Vagina (tissue), 2 donors: ENCODE measurements around the gene GATA3. TPM values are rescaled to one million over a fixed set of nuclear protein-coding genes. Genes with fewer than 3 reads are reported as not detected.

Source experiments
- DNase-seq, 2 donors: peaks; one replicate each; pipeline ENCODE4 v3.0.0-alpha.2; 2017; ENCODE audit errors: extremely low spot score in 2 of 2
- H3K27ac ChIP-seq: fragments of 200-600 bp; sonication (generic); one replicate; pipeline ENCODE4 v1.5.1; 2019
- H3K27me3 ChIP-seq: fragments of 200-600 bp; sonication (generic); one replicate; pipeline ENCODE4 v1.5.1; 2019
- H3K36me3 ChIP-seq, 2 donors: fragments of 200-600 bp; sonication (generic); one replicate each; pipeline ENCODE4 v1.5.1; 2017 to 2019
- H3K4me1 ChIP-seq: fragments of 200-600 bp; sonication (generic); one replicate; pipeline ENCODE4 v1.5.1; 2019
- H3K4me3 ChIP-seq, 2 donors: fragments of 200-600 bp; sonication (generic); 1 replicate in 1 of 2; 2 replicates in 1 of 2; pipeline ENCODE4 v1.5.1; 2016 to 2019
- H3K9me3 ChIP-seq: fragments of 200-600 bp; sonication (generic); one replicate; pipeline ENCODE4 v1.5.1; 2019
- CTCF ChIP-seq, 3 experiments: fragments of 450-650 bp in 2 of 3; fragments of 200-600 bp in 1 of 3; sonication (generic) in 1 of 3; IDR thresholded peaks; one replicate each; pipeline ENCODE4 v1.5.1; 2017 to 2019; ENCODE audit warnings: antibody characterized with exemption in 3 of 3, mild to moderate bottlenecking in 2 of 3, moderate library complexity in 2 of 3
- POLR2A ChIP-seq, 2 donors: fragments of 450-650 bp; IDR thresholded peaks; one replicate each; pipeline ENCODE4 v1.6.1; 2017; ENCODE audit warnings: antibody characterized with exemption in 2 of 2, mild to moderate bottlenecking in 2 of 2, moderate library complexity in 2 of 2
- POLR2AphosphoS5 ChIP-seq, 2 donors: sonication (generic); formaldehyde crosslinking; IDR thresholded peaks; one replicate each; pipeline ENCODE4 v1.9.0; 2017; ENCODE audit warnings: antibody characterized with exemption in 2 of 2, mild to moderate bottlenecking in 2 of 2, low read depth in 1 of 2; ENCODE audit not compliant: insufficient read depth in 1 of 2
- intact Hi-C: fragments of 100-400 bp; cut with DNase I; formaldehyde crosslinking; loops from one replicate; pipeline ENCODE4 v1.15.1; 2023
- total RNA-seq: library from RNA; depleted of rRNA; stranded (reverse); fragments of >200 nt; gene quantifications from one replicate; pipeline ENCODE4 v1.2.3, GENCODE V29; 2016

Gene GATA3
- total RNA-seq, 1 donor from 2014 or later: 8.6 TPM

DNA sequence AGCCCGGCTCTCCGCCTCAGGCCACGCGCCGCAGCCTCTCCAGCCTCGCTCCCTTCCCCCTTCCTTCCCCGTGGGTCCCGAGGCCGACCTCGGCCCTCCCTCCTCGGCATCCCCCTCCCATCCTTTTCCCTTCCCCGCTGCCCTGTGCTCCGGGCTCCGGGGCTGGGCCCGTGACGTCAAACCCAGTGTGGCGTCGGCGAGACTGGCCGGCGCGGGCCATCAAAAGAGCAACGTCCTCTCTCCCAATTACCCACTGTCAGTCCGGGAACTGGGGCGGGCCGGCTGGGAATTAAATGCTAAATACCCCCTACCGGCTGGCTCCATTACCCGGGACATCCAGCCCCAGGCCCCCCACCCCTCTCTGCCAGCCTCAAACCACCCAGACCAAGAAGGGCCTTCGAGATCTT lies 2.6 kb upstream of the GATA3 start:
- peak overlapping the region; percentile 36 to 48 for H3K4me3 ChIP-seq
- peaks cover 51% of the 10 kb centered on the region for H3K4me1 ChIP-seq
- DNase-seq: no peak

GRCh38 chr10:8052341-8052955 lies 2.0 kb upstream of the GATA3 start:
- intact Hi-C loops: no loop called here
- DNase-seq: no peak
- Histone ChIP-seq H3K36me3 (no peaks in the 10 kb centered on the region), H3K9me3 (no peaks in the 10 kb centered on the region), H3K4me3 (peak overlapping the region in 1 of 2 donors; percentile 48), H3K27me3 (peaks cover 32% of the 10 kb centered on the region), H3K27ac (no peak overlapping the region), H3K4me1 (peaks cover 54% of the 10 kb centered on the region)
- no peak for TF ChIP-seq POLR2A (IDR thresholded peaks at IDR 0.05)
- TF ChIP-seq CTCF (IDR thresholded peaks at IDR 0.05): no peak
- no peak for TF ChIP-seq POLR2AphosphoS5 (IDR thresholded peaks at IDR 0.05; ENCODE audit: insufficient read depth in 1 of 2, low read depth in 1 of 2)

More for the DNA sequence above, 2.6 kb upstream of the GATA3 start:
- Histone ChIP-seq H3K27me3 (peaks cover 33% of the 10 kb centered on the region), H3K36me3 (no peaks in the 10 kb centered on the region), H3K9me3 (no peaks in the 10 kb centered on the region), H3K27ac (no peak overlapping the region)
- no peak for TF ChIP-seq CTCF (IDR thresholded peaks at IDR 0.05)
- TF ChIP-seq POLR2AphosphoS5 (IDR thresholded peaks at IDR 0.05; ENCODE audit: insufficient read depth in 1 of 2, low read depth in 1 of 2): no peak
- no peak for TF ChIP-seq POLR2A (IDR thresholded peaks at IDR 0.05)
- intact Hi-C loops: no loop called here

GRCh38 chr10:8052956-8053445 lies 1.5 kb upstream of the GATA3 start:
- no peak for DNase-seq
- TF ChIP-seq POLR2AphosphoS5 (IDR thresholded peaks at IDR 0.05; ENCODE audit: insufficient read depth in 1 of 2, low read depth in 1 of 2) (no peak), CTCF (IDR thresholded peaks at IDR 0.05) (peak in 1 of 3 experiments; percentile 46), POLR2A (IDR thresholded peaks at IDR 0.05) (no peak)
- Histone ChIP-seq H3K4me3 (peak overlapping the region; percentile 45 to 48), H3K9me3 (no peaks in the 10 kb centered on the region), H3K27me3 (peaks cover 29% of the 10 kb centered on the region), H3K27ac (no peak overlapping the region), H3K4me1 (peaks cover 56% of the 10 kb centered on the region), H3K36me3 (no peaks in the 10 kb centered on the region)
- intact Hi-C loops: no loop called here

DNA sequence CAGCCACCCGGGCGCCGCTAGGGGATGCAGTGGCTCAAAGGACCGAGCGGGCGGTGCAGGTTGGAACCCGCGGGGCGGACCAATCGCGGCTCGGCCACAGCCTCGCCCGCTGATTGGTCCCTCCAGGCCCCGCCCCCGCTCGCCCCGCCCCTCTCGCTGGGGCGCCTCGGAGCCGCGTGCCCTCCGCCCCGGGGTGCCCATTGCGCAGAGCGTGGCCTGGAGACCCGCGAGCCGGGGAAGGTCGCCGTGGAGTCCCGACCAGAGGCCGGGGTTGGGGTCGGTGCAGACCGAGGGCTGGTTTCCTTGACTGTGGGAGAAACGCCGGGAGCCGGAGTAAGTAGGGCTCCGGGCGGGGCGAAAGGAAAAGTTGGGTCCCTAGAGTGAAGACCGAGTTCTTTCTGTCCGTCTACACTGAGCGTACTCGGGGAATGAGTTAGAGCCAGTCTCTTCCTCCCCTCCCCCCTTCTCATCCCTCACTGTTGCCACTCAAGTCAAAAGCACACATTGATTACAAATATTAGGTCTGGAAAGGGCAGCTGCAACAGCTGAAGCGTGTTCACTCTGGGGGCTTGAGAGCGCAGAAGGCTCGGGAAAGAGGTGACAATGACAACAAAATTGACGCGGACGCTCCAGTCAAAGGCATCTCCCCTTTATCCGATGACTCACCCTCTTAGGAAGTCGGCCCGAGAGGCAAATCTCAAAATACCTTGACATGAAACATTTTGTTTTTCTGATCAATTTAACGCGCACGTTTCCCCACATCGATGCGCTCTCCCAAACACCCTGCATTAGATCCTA lies 843 bp upstream of the GATA3 start:
- Histone ChIP-seq H3K27me3 (peaks cover 29% of the 10 kb centered on the region), H3K4me1 (peaks cover 62% of the 10 kb centered on the region), H3K9me3 (no peaks in the 10 kb centered on the region), H3K4me3 (peak overlapping the region; percentile 45 to 48), H3K36me3 (no peaks in the 10 kb centered on the region), H3K27ac (peak overlapping the region; percentile 70)
- TF ChIP-seq CTCF (IDR thresholded peaks at IDR 0.05) (peak in 2 of 3 experiments; percentile 14 to 49), POLR2AphosphoS5 (IDR thresholded peaks at IDR 0.05; ENCODE audit: insufficient read depth in 1 of 2, low read depth in 1 of 2) (peak in 1 of 2 donors; percentile 68), POLR2A (IDR thresholded peaks at IDR 0.05) (no peak)
- DNase-seq: no peak
- intact Hi-C loops: no loop called here

DNA sequence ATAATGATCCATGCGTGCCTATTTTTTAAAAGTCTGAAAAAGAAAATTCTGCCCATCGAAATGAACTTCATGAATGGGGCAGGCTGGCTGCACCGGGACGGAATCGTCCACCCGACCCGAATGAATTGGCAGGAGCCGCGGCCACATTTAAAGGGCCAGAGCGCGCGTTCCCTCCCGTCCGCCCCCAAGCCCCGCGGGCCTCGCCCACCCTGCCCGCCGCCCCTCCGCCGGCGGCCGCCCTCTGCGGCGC lies 319 bp upstream of the GATA3 start:
- intact Hi-C loops: no loop called here
- TF ChIP-seq POLR2AphosphoS5 (IDR thresholded peaks at IDR 0.05; ENCODE audit: insufficient read depth in 1 of 2, low read depth in 1 of 2): no peak
- TF ChIP-seq POLR2A (IDR thresholded peaks at IDR 0.05): no peak
- TF ChIP-seq CTCF (IDR thresholded peaks at IDR 0.05): no peak
- DNase-seq: no peak
- peak overlapping the region; percentile 45 to 48 for H3K4me3 ChIP-seq
- no peaks in the 10 kb centered on the region for H3K9me3 ChIP-seq
- peaks cover 63% of the 10 kb centered on the region for H3K4me1 ChIP-seq
- peak overlapping the region; percentile 70 for H3K27ac ChIP-seq
- H3K36me3 ChIP-seq: no peaks in the 10 kb centered on the region
- peaks cover 28% of the 10 kb centered on the region for H3K27me3 ChIP-seq
